LHCN-M2 (cell line): Measurements from ENCODE around the gene RAB11A. TPM values are rescaled to one million over a fixed set of nuclear protein-coding genes. Genes with fewer than 3 reads are reported as not detected.

Experiments
- DNase-seq: peaks from one replicate; pipeline ENCODE4 v3.0.0-alpha.2; 2012; ENCODE audit warnings: low read depth
- total RNA-seq: library from RNA; depleted of rRNA; stranded (reverse); fragments of >200 nt; gene quantifications from 2 replicates; pipeline ENCODE4 v1.2.3, GENCODE V29; 2014

RAB11A gene
- total RNA-seq, 1 experiment from 2014 or later, result 243 TPM

GRCh38 chr15:65916041-65916663, 46.9 kb downstream of the RAB11A start:
- no peak for DNase-seq

DNA sequence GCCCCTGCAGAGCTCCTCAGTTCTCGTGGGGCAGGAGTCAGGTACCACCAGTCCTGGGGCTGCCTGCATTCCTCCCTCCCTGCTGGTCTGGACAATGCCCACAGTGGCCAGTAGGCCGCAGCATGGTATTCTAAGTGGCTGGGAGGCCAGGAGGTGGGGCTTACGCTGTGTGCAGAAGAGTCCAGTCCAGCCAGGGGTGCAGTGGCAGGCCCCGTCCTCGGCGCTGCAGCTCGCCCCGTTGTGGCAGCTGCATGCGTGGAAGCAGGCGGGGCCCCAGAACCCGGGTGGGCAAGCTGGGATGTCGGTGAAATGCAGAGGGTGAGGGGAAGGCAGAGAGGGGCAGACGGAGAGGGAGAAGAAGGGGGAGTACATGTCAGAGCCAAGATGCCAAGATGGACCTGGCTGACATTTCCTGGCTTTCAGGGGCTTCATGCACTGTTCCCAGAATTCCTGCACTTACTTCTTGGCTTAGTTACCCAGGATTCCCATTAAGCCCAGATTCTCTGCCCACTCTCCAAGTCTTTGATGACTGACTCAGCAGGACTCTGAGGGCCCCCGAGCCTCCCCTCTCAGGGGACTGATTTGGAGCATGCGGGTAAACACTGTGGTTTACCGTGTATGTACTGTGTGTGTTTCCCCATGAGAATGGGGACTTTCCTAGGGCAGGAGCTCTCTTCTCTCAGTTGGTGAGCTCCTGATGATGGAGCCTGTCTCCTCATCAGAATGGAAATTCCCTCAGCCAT, 47.5 kb downstream of the RAB11A start:
- peak; percentile 34 for DNase-seq

GRCh38 chr15:65917407-65917756, 48.1 kb downstream of the RAB11A start:
- no peak for DNase-seq

DNA sequence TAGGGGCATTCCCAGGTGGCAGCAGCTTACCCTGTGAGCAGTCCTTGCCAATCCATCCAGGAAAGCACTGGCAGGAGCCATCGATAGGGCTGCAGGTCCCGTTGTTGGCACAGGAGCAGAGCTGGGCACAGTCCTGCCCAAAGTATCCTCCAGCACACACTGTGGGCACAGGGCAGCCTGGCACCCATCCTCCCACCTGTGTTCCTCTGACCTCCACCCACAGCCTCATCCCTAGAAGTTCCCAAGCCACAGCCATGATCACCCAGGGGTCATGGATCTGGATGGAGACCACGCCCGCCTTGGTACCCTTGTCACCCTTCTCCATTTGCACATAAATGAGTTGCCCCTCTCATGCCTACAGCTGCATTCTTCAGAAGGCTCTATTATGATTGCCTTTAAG, 48.6 kb downstream of the RAB11A start:
- no peak for DNase-seq

- DNase-seq, result no peak
These were observed 49.1 kb downstream of the RAB11A start for GRCh38 chr15:65918357-65918920.

DNA sequence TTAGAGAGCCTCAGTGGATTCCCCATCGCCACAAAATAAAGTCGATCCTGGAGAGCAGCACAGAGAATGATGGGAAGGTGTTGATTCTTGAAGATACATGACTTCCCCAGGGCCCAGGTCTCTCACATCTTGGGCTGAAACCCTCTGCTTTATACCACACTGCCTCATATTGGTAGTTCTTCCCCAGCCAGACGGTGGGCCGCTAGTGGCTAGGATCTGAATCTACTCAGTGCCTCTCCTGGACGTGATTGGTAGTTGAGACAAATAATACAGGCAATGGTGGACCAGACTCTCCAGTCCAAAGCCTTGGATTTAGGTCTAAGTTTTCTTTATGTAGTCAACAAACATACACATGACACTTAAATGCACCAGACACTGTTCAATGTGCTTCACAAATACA, 49.7 kb downstream of the RAB11A start:
- DNase-seq, result no peak

GRCh38 chr15:65919353-65919752, 50.1 kb downstream of the RAB11A start:
- DNase-seq, result no peak

- no peak for DNase-seq
These were observed 50.8 kb downstream of the RAB11A start for GRCh38 chr15:65920121-65920520.

- no peak for DNase-seq
These were observed 51.6 kb downstream of the RAB11A start for GRCh38 chr15:65920825-65921309.

DNA sequence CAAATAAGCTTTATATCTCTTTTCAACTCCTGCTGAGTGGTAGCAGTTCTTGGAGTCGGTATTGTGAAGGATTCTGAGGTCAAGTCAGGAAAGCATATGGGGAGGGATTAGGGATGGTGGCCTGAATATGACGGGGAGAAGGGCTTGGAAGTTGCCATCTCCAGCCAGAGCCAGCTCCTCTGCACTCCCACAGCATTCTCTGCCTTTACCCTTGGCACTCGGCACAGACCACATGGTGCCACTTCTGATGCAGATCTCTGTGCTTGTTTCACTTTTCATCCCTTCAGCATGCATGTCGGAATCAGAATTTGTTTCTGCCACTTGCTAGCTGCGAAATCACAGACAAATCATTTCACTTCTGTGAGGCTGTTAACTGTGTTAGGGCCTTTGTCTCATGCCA, 52.5 kb downstream of the RAB11A start:
- DNase-seq, result no peak

DNA sequence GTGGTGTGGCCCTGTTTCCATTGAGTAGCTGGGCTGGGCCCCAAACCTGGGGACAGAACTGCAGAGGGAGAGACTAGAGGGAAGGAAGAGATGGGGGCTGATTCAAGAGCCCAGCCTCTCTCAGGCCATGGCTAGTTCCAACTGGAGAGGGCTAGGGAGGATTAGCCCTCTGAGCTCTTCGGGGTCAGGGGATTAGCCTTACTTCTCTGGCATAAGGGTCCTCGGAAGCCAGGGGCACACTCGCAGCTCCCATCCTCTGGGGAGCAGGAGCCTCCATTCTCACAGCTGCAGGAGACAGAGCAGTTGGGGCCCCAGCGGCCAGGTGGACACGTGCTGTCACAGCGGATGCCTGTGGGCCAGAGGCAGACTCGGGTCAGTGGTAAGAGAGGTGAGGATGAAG, 53.3 kb downstream of the RAB11A start:
- DNase-seq, result no peak

DNA sequence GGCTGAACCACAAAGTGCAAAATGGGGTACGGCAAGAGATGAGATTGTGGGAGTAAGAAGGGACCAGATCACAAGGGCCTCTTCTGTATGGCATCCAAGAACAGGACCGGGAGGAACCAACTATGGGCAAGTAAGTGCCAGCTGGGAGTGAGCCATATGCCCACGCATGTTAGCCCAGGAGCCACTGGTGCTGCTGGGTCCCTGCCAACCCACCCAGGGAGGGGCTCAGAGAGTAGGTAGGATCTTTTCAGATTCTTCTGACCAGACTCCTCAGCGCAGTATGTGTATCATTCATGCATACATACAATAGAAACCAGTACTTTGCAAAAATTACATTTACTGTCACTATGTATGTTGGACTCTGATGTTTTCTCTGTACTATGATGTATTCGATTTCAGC, 54.0 kb downstream of the RAB11A start:
- no peak for DNase-seq

GRCh38 chr15:65924004-65924403, 54.7 kb downstream of the RAB11A start:
- DNase-seq, result no peak

GRCh38 chr15:65925338-65925737, 56.0 kb downstream of the RAB11A start:
- DNase-seq, result no peak

DNA sequence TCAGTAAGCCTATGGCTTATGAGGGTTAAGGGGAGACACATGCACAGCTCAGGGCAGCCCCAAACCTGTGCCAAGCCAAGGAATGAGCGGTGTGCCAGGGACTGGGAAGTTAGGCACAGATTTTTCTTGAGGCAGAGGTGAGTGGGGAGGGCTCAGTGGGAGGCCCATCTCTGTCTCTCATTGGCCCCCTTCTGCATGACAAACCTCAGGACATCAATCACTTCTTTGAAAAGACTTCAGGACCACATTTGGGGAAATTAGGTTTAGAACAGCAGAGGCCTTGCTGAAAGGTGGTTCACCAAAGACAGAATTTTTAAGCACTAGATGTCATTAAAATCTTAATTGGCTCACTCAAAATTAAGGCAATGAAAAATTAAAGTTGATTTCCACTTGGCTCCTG, 57.2 kb downstream of the RAB11A start:
- DNase-seq, result no peak

GRCh38 chr15:65926899-65927298, 57.6 kb downstream of the RAB11A start:
- no peak for DNase-seq

- DNase-seq, result no peak
These were observed 58.3 kb downstream of the RAB11A start for GRCh38 chr15:65927545-65927944.

DNA sequence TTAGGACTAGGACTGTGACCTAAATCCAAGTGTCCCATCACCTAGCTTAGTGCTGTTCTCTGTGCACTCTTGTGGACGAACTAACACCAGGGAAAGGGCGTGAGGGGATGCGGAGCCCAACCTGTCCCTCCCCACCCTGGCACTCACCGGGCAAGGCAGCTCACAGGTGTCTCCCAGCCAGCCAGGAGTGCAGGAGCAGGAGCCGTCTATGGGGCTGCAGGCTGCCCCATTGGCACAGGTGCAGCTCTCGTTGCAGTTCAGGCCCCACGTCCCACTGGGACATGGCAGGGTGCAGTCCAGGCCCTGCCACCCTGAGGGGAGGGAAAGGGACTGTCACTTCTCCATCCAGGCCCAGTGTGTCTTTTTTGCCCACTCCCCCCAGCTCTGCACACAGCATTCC, 60.3 kb downstream of the RAB11A start:
- no peak for DNase-seq

DNA sequence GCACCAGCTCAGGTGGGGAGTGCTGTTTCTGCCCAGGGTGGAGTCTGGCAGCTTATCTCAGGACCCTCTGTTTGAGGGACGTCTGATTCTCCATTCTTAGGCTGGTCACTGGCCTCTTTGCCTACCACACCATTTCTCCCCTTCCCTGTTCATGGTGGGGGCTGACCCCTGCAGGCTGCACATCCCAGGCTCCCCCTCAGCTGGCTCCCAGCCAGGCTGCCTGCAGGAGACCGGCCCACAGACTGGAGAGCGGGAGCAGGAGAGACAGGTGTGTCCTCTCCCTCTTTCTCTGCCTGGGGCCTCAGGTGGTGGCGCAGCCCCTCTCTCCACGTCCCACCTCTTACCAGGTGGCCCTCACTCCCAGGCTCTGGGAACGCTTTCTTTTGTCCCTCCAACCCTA, 60.8 kb downstream of the RAB11A start:
- no peak for DNase-seq

DNA sequence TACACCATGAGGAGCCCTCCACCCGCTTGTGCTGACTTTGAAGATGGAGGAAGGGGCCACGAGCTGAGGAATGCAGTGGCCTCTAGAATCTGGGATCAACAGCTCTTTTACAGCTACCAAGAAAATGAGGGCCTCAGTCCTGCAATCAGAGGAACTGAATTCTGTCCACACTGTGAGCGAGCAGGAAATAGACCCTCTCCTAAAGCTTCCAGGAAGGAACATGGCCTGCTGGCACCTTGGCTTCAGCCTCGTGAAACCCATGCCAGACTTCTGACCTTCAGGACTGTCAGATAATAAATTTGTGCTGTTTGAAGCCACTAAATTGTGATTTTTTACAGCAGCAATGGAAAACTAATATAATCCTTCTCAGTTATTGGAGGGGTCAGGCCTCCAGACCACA, 61.9 kb downstream of the RAB11A start:
- DNase-seq, result no peak

DNA sequence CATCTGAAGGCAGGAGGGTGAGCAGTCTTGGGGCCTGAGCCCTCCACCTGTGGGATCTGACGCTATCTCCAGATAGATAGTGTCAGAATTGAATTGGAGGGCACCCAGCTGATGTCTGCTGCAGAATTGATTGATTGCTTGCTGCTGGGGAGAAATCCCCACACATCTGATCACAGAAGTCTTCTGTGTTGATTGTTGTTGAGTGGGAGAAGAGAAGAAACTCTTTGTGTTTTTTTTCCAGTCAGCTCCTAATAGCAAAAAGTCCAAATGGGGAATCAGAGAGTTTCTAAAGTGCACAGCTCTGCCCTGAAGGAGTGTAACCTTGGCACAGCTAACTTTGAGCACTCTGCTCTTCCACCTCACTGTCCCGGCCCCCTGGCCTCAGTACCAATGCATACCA, 66.1 kb downstream of the RAB11A start:
- DNase-seq, result no peak

GRCh38 chr15:65936282-65936681, 67.0 kb downstream of the RAB11A start:
- DNase-seq, result no peak

DNA sequence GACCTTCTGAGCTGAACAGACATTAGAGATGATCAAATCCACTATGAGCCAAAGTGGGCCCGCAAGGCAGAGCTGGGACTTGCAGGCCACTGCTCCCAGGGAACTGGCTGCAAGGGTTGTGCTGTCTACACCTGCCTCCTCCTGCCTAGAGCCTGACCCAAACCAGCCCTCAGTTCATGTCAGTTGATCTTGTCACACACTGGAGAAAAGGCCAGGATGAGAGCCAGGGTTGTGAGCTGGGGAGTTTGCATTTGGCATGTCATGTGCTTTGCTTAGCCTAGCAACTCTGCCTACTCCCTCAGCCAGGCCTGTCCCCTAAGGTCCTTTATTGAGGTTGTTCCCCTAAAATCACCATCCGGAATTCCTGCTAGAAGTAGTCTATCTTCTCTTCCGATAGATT, 67.8 kb downstream of the RAB11A start:
- DNase-seq, result no peak
